ENCODE measurements around the gene DACH1. TPM values are rescaled to one million over a fixed set of nuclear protein-coding genes. Genes with fewer than 3 reads are reported as not detected.

Gene DACH1
- total RNA-seq, 1 experiment from 2014 or later = not detected

GRCh38 chr13:71457645-71458044 lies 409.4 kb downstream of the DACH1 start:
- BruUV-seq (replicated peaks) = no TSS peak
- H3K4me3 ChIP-seq (replicated peaks in 1 of 2; ENCODE audit: low read depth in 1 of 2, low read length in 2 of 2) = no peak overlapping the region
- H3K9me3 ChIP-seq (ENCODE audit: control insufficient read depth in 1 of 2, insufficient read depth in 1 of 2, low read depth in 1 of 2, low read length in 2 of 2) = no peaks in the 10 kb centered on the region
- ChIA-PET RAD21 (ENCODE audit: low non-redundant PET in 1 of 2, low total read pairs in 2 of 2, uncharacterized antibody in 2 of 2, unreplicated experiment in 2 of 2) (no interaction called here), CTCF (no interaction called here), POLR2A (no interaction called here)
- no peaks in the 10 kb centered on the region for H3K27me3 ChIP-seq (ENCODE audit: insufficient read depth, low read length)
- no peaks in the 10 kb centered on the region for H3K36me3 ChIP-seq (ENCODE audit: control insufficient read depth in 1 of 2, insufficient read depth in 2 of 2, low read length in 2 of 2)
- intact Hi-C loops (cut with micrococcal nuclease) = no loop called here
- DNase-seq (ENCODE audit: low read depth, low spot score) (no peak), ATAC-seq (no peak)
- TF ChIP-seq MAX (IDR thresholded peaks at IDR 0.05) (no peak), POLR2A (IDR thresholded peaks at IDR 0.05; ENCODE audit: borderline replicate concordance, extremely low read depth, insufficient read depth, insufficient read length) (no peak), YY1 (IDR thresholded peaks at IDR 0.05; ENCODE audit: extremely low read depth, insufficient replicate concordance, low read depth, low read length) (no peak), EGR1 (IDR thresholded peaks at IDR 0.05; ENCODE audit: low read depth) (no peak), CBX3 (IDR thresholded peaks at IDR 0.05; ENCODE audit: low read depth) (no peak), ELF1 (IDR thresholded peaks at IDR 0.05; ENCODE audit: borderline replicate concordance, low read depth) (no peak), REST (IDR thresholded peaks at IDR 0.05; ENCODE audit: low read depth) (no peak), POLR2AphosphoS5 (IDR thresholded peaks at IDR 0.05; ENCODE audit: low read depth, low read length) (no peak), ZBTB33 (IDR thresholded peaks at IDR 0.05; ENCODE audit: extremely low read depth, insufficient replicate concordance, low read length) (no peak), TCF7L2 (IDR thresholded peaks at IDR 0.05; ENCODE audit: borderline replicate concordance, extremely low read depth, insufficient read depth, insufficient read length) (no peak), CEBPB (IDR thresholded peaks at IDR 0.05; ENCODE audit: low read depth) (no peak), EZH2phosphoT487 (IDR thresholded peaks at IDR 0.05; ENCODE audit: borderline replicate concordance) (no peak)
- no peaks in the 10 kb centered on the region for H3K4me1 ChIP-seq (ENCODE audit: control insufficient read depth in 1 of 2, insufficient read depth in 2 of 2, low read length in 2 of 2)
- no peak overlapping the region for H2AFZ ChIP-seq (ENCODE audit: low read depth, low read length, poor library complexity, severe bottlenecking)
- H4K20me1 ChIP-seq (ENCODE audit: insufficient read depth) = no peaks in the 10 kb centered on the region
- H3K9ac ChIP-seq (ENCODE audit: low read length) = no peak overlapping the region
- no peak overlapping the region for H3K4me2 ChIP-seq (ENCODE audit: low read length)
- H3K79me2 ChIP-seq (ENCODE audit: insufficient read depth, low read length) = no peaks in the 10 kb centered on the region
- H3K27ac ChIP-seq (ENCODE audit: low read depth, low read length) = no peak overlapping the region
- H3K9me2 ChIP-seq (ENCODE audit: insufficient read depth) = no peaks in the 10 kb centered on the region

Data from HCT116 (cell line).